D341Med (cell line): Measurements from ENCODE around the gene FNIP1.
"Not testable (repeated sequence)": the region's sequence is repeated elsewhere in the genome, so short reads cannot be mapped to it uniquely, and the experiment has no call there.

Experiments used
- DNase-seq: peaks from one replicate; pipeline ENCODE4 v3.0.0; 2012; ENCODE audit warnings: low spot score

FNIP1 gene

DNA sequence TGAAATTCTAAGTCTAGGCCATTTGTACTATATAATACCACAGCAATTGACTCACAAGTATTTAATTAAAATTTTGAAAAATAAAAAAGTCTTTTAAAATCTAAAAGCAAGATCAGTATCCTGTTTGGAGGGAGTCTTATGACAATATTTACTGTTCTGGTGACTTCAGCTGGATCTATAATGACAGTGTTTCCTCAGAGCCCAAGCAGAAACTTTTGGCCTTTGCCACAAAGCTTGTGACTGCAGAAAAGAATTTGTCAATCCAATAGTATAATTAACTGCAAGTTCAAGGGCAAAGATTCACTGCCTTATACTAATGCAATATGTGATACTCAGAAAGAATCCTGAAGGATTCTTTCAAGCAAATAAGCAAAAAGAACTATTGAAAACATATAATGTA lies 112.2 kb downstream of the FNIP1 start:
- no peak for DNase-seq

DNA sequence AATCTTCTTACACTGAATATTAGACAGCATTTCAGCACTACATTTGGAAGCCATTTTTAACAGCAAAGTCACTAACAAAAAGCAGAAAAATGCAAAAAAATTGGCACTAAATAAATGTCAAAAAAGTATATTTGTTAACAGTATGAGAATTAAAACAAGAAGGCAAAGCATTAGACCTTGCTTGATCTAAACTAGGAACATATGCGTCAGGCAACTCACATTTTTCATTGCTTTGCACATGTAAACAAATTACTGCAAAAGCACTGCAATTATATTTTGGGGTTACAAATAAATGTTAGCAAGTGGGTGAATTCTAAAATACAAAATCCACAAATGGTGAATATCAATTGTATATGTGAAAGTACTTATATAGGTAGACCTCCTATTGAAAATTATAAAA lies 112.8 kb downstream of the FNIP1 start:
- DNase-seq = no peak

- DNase-seq = no peak
These were observed 114.0 kb downstream of the FNIP1 start for GRCh38 chr5:131682826-131683225.

DNA sequence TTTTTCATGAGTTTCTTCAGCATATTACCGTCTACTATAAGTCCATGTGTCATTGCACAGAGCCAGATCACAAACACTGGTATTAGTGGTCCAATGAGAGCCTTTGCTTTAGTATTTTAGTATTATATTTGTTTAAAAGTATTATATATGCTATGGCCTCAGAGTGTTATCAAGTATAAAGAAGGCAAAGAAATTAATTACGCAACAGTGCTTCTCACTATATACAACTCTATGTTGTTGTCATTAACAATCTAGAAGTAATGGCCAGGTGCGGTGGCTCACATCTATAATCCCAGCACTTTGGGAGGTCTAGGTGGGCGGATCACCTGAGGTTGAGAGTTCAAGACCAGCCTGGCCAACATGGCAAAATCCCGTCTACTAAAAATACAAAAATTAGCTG lies 114.6 kb downstream of the FNIP1 start:
- DNase-seq = no peak

DNA sequence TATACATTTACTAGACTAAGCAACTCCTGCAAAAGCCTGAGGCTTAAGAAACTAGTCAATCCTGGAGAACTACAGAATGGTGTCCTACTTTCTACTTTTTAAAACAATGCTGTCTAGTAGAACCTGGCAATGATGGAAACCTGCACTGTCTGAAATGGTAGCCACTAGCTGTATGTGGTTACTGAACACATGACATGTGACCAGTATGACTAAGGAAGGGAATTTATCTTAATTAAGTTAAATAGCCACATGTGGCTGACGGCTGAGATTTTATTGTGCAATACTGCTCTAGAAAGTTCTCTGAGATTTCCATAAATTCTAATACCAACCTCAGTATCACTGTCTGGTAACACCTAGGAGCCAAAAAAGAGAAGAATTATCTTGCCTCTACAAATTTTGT lies 116.9 kb downstream of the FNIP1 start:
- DNase-seq = no peak

- DNase-seq = not testable (repeated sequence)
These were observed 118.5 kb downstream of the FNIP1 start for GRCh38 chr5:131678273-131678672.

- no peak for DNase-seq
These were observed 119.7 kb downstream of the FNIP1 start for GRCh38 chr5:131677115-131677514.

DNA sequence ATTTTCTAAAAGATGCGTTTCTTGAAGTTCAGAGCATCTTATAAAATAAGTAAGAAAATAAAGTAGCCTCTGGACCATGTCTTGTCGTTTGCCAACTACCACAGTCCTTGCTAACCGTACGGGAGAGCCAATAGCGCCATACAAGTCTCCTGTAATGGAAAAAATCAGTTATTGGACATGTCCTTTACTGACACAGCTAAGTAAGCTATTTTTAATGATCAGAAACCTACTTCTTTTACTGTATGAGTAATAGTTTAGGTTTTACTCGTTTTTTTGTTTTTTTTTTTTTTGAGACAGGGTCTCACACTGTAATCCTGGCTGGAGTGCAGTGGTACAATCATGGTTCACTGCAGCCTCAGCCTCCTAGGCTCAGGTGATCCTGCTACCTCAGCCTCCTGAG lies 124.0 kb downstream of the FNIP1 start:
- no peak for DNase-seq

DNA sequence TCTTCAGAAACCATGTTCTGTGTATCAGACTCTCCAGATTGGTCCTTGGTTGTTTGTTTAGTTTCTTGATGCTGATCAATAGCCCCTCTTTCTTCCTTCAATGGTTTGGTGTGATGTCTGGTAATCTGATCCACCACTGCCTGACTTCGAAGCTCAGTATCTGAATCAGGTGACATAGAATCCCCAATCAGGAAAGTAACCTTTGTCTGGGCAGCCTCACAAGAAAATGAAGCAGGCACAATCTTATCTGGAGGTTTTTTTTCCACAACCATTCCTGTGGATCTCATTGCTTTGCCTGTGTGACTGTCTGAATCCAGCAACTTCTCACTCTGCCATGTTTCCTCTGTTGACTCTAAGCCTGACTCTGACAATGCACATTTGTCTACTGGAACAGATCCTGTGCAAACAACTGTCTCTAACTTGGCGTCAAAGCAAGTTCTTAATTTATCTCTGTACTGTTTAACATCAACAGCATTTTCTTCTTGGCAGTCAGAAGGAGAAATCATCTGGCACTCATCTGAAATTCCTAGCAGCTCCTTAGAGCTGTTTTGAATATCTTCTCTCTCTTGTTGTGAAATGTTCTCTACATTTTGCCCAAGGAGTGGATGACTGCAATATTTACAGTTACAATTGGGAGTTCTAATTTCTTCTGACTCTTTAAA lies 124.7 kb downstream of the FNIP1 start:
- DNase-seq = no peak

- DNase-seq = no peak
These were observed 125.4 kb downstream of the FNIP1 start for GRCh38 chr5:131671409-131671808.

GRCh38 chr5:131664929-131665328 lies 131.9 kb downstream of the FNIP1 start:
- no peak for DNase-seq

DNA sequence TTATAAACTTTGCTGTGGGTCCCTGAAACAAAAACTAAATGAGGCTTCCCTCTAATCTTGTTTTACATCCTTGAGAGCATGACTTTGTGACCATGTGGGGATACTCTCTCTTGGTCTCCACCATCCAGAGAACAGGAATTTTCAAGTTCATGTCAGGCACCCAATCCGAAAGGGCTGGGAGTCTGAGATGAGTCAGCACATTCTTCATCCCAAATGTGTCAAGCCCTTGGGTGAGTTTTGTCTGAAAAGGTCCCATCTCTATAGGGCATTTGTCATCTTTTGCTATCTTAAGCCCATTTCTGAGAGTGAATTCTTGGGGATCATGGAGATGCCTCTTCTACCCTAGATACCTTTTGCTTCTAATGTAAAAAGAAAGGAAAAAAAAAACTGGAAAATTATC lies 134.9 kb downstream of the FNIP1 start:
- no peak for DNase-seq

DNA sequence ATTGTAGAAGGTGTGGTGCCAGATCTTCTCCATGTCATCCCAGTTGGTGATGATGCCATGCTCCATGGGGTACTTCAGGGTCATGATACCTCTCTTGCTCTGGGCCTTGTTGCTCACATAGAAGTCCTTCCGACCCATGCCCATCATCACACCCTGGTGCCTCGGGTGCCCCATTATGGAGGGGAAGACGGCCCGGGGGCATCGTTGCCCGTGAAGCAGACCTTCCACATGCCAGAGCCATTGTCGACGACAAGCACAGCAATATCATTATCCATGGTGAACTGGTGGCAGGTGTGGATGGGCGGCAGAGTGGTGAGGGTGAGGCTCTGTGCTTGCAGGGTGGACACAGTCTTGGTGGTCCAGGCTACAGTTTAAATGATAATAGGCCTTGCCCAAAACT lies 137.0 kb downstream of the FNIP1 start:
- DNase-seq = no peak

- no peak for DNase-seq
These were observed 137.5 kb downstream of the FNIP1 start for GRCh38 chr5:131659290-131659689.

DNA sequence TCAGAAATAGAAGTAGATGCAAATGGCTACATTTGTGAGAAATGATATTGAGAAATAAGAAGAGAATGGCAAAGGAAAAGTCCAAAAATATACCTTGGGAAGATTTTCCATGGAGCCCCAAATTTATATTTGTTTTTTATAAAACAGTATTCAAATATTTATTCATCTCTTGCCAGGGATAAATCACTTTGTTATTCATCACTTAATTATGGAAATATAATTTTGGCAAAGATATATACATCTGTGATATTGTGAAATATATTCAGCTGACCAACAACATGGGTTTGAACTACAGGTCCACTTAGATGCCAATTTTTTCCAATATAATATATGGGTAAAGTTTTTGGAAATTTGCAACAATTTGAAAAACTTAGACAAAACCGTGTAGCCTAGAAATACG lies 142.0 kb downstream of the FNIP1 start:
- no peak for DNase-seq

DNA sequence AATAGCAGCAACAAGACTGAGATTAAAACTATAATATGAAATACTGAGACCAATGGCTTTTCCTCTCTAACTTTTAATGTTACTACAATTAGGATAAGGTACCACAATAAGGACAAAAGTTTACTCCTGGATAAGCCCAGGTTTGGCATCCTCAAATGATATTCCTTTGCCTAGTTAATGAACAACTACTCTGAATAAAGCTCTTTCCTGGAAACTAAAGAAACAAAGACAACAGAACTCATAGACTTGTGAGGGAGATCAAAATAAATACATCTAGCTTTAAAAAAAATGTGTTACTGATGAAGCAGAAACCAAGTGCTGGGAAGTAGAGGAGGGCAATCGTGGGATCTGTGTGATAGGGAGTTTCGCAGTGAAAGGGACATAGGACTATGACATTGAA lies 142.5 kb downstream of the FNIP1 start:
- DNase-seq = no peak

DNA sequence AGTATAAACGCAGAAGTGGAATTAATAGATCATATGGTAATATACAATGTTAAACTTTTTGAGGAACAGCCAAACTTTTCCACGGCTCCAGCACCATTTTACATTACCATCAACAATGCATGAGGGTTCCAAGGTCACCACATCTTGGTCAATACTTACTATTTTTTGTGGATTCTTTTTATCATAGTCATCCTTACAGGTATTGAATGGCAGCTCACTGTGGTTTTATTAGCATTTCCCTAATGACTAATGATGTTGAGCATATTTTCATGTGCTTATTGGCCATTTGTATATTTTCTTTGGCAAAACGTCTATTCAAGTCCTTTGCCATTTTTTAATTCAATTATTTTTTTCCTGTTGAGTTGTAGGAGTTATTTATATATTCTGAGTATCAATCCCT lies 147.7 kb downstream of the FNIP1 start:
- no peak for DNase-seq

DNA sequence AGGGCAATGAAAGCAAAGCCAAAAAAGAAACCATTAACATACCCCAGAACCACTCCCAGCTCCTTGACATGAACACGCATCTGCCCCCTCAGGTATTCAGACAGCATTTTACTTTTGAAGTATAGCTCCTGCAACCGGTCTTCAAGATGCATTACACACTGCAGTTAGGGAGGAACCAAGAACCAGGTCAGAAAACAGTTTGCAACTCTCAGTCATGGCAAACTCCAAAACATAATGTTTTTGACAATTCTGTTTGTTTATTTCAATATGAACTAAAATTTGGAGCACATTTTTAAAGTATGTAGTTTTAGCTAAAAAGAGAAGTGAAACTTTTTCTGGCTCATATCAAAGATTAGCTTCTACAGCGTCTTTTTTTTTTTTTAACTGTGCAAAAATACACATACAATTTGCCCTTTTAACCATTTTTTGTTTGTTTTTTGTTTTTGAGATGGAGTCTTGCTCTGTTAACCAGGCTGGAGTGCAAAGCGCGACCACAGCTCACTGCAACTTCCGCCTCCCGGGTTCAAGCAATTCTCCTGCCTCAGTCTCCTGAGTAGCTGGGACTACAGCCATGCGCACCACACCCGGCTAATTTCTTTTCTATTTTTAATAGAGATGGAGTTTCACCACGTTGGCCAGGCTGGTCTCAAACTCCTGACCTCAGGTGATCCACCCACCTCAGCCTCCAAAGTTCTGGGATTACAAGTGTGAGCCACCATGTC lies 149.6 kb downstream of the FNIP1 start:
- DNase-seq = no peak

DNA sequence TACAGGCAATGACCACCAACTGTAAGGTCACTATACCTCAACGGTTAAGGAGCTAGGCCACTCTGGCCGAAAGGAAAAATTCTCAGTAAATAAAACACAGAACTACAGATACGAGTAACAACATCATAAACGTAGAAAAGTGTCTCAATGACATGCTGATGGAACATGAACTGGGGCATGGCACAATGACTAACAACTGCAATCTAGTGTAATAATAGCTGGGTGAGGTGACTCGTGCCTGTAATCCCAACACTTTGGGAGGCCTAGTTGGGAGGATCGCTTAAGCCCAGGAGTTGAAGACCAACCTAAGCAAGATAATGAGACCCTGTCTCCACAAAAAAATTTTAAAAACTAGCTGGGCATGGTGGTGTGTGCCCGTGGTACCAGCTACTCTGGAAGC lies 152.0 kb downstream of the FNIP1 start:
- DNase-seq = no peak

DNA sequence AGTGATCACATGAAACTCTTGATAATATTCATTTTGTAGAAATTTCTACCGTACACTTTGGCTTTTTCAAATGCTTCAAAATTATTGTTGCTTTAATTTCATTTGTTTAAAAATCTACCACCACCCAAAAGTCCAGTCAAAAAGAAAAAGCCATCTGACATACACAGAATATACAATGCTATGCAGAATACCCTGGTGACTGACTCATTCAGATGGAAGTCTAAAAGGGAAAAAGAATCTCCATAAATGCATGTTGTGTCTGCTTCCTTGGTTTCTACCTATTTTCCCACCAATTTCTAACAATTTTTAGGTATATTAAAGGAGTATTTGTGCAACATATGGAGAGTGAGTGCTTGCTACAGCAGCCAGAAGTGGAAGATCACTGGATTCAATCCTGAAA lies 152.4 kb downstream of the FNIP1 start:
- no peak for DNase-seq

DNA sequence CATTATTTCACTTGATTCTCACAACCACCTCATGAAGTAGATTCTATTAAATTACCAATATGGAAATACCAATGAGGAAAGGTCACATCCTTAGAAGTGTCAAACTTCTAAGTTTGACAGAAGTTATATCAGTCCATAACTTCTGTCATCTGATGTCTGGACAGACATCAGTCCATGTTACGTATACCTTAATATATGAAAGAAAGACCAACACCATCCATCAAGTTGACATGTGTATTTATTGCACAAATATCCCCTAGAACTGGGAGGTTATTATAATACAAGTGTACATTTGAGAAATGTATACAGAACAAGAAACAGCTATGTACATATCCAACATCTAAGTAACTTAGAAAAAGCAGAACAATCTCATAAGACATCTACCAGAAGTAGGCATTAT lies 155.3 kb downstream of the FNIP1 start:
- no peak for DNase-seq

- DNase-seq = peak; percentile 39
These were observed 156.6 kb downstream of the FNIP1 start for GRCh38 chr5:131640043-131640856.

- no peak for DNase-seq
These were observed 157.7 kb downstream of the FNIP1 start for GRCh38 chr5:131639148-131639547.
